AG09309 (cell line): Measurements from ENCODE around the gene UVSSA.
"Not testable (repeated sequence)": the region's sequence is repeated elsewhere in the genome, so short reads cannot be mapped to it uniquely, and the experiment has no call there.

Source experiments
- DNase-seq: peaks from one replicate; pipeline ENCODE4 v3.0.0-alpha.2; 2010; ENCODE audit warnings: low read depth
- H3K4me3 ChIP-seq: 2 replicates; pipeline ENCODE4 v1.5.1; 2011; ENCODE audit warnings: mild to moderate bottlenecking, low read depth, low read length, moderate library complexity; ENCODE audit not compliant: control insufficient read depth
- TF ChIP-seq, protein P1 (sequence below): IDR thresholded peaks from 2 replicates; pipeline ENCODE4 v1.5.1; 2011; ENCODE audit warnings: mild to moderate bottlenecking, low read depth, low read length, inconsistent platforms; ENCODE audit not compliant: insufficient read depth, control insufficient read depth; ENCODE audit errors: missing control alignments

Gene UVSSA

DNA sequence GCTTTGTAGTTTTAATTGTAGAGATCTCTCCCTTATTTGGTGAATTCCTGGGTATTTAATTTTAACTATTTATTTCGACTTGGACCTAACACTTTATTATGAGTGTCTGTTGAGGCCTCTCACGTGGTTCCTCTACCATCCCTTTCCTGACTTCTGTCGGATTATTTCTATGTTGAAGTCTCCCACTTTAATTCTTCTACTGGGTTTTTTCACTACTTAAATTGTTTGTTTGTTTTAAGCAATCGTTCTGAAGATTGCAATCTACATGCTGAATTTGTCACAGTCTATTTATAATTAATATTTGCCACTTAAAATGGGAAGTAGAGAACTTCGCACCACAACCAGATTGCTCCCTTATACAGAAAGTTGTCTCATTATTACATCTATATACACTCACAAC is 80.0 kb downstream of the UVSSA start:
- TF ChIP-seq, protein P1, sequence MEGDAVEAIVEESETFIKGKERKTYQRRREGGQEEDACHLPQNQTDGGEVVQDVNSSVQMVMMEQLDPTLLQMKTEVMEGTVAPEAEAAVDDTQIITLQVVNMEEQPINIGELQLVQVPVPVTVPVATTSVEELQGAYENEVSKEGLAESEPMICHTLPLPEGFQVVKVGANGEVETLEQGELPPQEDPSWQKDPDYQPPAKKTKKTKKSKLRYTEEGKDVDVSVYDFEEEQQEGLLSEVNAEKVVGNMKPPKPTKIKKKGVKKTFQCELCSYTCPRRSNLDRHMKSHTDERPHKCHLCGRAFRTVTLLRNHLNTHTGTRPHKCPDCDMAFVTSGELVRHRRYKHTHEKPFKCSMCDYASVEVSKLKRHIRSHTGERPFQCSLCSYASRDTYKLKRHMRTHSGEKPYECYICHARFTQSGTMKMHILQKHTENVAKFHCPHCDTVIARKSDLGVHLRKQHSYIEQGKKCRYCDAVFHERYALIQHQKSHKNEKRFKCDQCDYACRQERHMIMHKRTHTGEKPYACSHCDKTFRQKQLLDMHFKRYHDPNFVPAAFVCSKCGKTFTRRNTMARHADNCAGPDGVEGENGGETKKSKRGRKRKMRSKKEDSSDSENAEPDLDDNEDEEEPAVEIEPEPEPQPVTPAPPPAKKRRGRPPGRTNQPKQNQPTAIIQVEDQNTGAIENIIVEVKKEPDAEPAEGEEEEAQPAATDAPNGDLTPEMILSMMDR, result no peak
- no peak overlapping the region for H3K4me3 ChIP-seq
- DNase-seq, result no peak

DNA sequence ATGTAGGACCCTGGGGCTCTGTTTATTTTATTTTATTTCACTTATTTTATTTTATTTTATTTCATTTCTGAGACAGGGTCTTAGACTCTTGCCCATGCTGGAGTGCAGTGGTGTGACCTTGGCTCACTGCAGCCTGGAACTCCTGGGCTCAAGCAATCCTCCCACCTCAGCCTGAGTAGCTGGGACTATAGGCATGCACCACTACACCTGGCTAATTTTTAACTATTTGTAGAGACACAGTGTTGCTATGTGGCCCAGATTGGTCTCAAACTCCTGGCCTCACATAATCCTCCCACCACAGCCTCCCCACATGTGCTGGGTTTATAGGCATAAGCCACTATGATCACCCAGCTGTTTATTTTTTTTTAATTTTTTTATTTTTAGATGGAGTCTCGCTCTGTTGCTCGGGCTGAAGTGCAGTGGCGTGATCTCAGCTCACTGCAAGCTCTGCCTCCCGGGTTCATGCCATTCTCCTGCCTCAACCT is 96.7 kb downstream of the UVSSA start:
- H3K4me3 ChIP-seq, DNase-seq: not testable (repeated sequence)
